Hepatic stellate cell (primary cell): Measurements from ENCODE around the gene FBN1.

ENCODE experiments used
- DNase-seq: peaks from one replicate; pipeline ENCODE4 v3.0.0; 2011; ENCODE audit warnings: low spot score

Gene FBN1

DNA sequence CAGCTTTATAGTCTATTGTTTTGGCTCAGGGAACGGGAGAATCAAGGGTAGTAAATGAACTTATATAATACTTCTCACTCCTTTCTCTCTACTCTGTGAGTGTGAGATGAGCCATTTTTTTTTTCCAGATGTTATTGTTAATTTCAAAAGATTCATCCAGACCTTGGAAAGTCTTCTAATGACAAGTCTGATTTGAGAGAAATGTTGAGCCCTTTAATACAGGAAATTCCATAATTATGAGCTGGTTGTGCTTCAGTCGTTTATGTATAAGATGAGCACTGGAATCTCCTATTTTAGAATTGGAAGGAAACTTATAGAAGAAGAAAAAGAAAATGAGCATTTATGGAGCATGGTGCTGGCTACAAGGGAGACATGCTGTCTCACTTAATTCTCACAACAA, 92.0 kb downstream of the FBN1 start:
- DNase-seq, result no peak

DNA sequence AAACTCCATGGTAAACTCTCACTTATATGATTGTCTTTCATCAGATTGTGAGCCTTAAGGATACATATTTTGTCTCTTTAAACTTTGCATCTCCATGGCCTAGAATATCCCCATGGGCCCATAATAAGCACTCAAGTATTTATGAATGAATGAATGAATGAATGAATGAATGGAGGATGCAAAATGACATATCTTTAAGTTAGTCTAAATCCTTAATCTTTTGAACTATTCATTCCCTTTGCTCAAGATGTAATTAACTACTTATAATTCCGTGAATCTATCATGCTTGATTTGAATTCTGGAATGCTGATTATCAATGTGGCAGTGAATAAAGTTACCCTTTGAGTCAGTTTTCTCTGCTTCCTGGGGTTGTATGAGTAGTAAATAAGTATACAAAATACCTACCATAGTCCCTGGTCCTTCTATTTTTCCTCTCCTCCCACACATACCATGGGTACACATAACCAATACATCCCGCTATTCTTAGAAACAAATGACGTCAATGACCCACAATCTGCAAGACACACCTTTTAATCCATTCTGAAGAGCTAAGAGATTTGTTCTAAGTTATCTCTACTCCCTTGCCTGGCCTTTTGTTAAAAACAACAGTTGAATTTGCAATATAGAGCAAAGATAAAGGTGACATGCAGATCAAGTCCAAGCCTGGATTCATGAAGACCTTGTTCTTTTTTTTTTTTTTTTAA, 94.5 kb downstream of the FBN1 start:
- no peak for DNase-seq

DNA sequence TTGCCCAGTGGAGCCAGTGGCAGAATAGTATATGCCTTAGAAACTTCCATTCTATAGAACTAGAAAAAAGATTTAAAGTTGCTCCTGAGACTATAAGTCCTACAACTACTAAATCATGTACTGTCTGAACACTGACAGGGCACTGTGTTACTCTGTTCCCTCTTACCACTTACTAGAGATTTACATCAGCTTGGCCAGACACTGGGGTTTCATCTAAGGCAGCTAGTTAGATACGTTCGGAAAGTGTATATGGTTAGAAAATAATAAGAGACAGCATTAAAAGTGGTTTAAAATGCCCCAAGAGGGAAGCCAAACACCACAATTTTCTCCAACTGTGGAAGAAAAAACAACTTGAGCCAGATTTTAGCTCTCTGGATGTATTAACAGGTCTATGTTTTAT, 97.1 kb downstream of the FBN1 start:
- DNase-seq, result no peak

DNA sequence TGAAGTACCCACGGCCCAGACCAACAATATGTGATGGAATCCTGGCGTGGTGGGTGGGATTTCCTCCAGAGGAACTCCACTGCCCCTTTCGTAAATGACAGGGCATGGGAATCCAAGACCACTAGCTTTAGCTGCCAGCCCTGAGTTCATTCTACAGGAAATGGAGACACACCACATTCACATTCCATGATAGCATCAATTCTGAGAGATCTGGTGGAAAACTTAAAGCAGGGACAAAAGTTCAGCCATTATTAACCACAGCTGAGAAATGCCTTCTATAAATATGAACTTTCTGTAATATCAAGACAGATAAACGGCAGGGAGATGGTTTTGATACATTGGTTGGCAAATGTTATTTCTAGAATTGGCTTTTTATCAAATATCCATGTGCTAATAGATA, 98.2 kb downstream of the FBN1 start:
- DNase-seq, result peak; percentile 35

DNA sequence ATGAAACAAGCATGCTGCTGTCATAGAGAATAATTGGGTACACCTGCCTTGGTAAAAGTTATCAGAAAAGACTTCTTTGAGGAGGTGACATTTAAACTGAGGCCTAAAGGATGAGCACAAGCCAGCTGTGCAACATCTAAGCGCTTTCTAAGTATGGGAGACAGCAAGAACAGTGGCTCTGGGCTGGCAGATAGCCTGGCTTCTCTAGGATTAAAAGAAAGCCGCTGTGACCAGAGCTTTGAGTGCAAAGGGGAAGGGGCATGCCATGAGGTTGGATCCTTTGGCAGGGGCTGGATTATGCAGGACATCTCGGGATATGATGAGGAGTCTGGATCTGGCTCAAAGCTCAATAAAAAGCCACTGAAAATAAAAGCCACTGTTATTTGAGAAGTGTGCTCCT, 99.2 kb downstream of the FBN1 start:
- no peak for DNase-seq

DNA sequence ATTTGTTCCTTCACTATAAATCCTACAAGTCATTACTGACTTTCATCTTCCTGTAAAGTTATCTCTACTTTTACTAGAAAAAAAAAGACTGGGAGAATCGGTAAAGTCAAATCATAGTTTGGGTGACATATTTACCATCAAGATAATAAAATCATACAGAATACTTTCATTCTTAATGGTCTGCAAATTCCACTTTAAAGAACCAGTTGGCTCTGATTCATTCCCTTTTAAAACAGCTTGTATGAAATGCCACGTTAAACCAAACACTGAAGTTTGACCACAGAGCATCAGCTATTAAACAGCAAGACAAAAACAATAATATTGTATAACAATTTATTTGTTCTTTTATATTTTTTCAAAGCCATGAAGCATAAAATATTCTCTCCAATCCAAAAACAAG, 100.7 kb downstream of the FBN1 start:
- no peak for DNase-seq

DNA sequence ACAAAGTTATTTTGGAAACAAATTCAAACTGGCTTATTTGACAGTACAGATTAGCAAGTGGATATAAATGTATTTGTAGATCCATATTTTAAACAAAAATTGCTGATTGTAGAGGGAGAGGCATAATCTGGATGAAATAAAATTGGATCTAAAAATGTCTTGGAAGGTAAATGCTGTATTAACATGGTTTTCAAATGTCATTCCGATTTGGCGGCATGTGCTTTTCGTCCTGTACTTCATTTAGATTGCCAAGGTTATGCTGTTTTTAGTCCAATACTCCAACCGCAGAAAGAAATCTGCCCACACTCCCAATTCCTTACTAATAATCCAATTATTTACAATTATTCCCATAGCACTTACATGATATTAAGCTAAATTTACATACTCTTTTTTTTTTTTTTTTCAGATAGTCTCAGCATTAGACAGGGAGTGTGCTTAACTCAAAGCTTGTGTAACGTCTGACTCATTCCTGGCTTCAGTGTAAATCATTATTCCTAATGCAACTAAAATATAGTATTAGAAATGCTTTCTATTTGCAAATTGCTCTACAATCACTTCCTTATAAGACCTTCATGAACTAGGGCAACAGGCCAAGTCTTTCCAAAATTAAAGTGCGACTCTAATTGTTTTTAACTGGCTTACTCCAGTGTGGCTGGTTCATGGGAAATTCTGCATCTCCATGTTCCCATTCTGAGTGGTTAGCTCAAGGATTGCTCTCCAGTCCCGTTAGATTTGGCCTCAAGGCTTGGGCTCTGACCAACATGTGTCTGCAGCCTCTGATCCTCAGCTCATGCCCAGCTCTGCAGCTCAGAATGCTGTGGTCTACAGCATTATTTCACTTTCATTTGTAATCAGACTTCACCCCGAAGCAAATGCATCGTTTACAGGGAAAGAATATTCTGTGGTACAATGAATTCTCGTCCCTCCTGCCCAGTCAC, 103.9 kb downstream of the FBN1 start:
- peak; percentile 34 for DNase-seq

DNA sequence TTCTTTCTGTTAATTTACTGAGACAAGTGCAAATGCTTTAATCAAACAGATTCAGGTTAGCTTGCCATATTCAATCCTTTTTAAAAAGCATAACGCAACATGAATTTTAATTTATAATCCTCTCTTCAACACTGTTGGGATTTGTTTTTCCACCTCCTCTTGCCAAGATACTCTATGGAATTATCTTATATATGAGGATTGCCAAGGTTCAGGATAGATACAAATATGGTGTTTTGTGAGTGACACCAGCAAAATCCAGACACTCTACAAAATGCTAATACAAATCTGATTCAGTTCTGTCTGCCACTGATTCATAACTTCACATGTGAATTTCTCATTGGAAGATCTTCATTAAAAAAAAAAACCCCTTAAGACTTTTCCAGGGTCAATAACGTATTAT, 104.8 kb downstream of the FBN1 start:
- DNase-seq, result no peak

DNA sequence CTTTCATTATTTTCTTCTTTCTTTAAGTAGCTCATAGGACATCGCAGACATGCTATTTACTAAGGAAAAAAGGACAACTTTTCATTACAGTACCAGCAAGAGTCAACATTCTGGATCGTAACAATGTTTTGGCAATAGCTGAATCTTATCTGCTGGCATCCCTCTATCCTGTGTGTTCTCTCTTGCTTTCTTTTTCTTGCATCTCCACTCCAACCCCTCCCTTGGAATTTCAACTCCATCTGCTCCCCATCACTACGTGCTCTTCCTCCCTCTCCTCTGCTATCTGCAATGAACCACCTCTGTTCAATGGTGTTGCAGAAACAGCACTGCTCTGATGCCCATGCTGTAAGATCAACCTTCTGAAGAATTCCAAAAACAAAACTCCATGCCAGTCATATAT, 106.6 kb downstream of the FBN1 start:
- DNase-seq, result no peak

DNA sequence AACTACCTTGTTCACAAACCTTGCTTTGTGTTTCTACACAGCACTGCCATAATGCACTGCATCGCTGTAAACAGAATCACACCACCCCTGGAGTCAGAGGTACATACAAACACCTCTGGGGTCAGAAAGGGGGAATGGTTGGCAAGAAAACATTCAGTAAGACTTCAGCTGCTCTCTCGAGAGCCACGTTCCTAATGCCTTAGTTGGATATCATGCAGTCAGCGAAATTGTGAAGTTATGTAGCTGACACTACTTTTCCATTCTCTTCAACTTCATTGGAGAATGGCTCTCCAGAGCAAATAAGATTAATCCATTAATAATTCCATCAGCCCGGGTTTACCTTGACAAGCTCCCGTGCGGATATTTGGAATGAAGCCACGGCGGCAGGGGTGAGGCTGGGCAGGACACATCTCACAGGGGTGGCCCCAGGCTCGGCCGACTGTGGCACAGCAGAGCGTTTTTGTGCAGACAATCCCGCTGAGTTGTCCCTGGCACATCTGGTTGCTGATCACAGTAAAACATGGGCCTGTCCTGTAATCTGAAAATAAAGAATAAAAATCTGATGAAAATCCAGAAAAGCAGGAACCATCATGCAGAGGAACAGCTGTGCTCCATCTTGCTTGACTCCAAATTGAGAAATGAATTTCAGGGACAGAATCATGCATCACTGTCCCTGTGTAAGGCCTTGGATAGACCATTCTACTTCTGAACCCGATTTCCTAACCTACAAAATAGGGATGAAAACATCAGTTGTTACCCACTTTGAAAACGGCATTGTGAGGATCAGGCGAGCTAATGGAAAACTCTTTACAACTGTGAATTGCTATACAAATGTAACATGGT, 108.0 kb downstream of the FBN1 start:
- no peak for DNase-seq

DNA sequence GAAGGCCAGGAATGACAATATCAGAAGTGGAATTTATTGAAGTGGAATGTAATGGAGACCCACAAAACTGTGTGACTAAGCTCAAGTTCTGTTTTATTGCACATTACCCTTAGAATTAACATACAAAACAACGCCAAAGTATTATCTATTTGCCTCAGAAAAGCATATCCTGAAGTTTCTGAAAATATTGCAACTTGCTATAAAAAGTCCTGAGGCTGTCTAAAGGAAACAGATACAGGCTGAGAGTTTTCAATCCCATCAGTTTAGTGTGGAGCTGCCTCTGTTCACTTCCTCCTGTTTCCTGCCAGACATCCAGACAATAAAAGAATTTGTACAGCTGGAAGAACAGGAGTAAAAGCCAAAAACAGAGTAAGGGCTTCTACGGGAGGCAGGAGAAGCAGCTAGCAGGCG, 108.8 kb downstream of the FBN1 start:
- no peak for DNase-seq

DNA sequence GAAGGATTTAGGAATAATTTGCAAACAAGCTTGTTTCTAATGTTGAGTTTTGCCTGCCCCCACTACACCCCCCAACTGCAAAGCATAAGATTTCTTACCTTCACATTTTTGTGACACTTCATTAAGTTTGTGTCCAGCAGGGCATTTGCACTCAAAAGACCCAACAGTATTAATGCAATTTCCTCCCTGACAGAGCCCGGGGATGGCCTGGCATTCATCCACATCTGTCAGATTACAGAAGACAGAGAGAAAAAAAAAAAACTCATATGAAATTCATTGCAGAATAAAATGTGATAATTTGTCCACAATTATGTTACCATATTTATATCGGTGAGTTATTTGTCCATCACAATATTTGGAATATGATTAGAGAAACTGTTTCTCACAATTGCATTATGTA, 111.5 kb downstream of the FBN1 start:
- DNase-seq, result no peak

DNA sequence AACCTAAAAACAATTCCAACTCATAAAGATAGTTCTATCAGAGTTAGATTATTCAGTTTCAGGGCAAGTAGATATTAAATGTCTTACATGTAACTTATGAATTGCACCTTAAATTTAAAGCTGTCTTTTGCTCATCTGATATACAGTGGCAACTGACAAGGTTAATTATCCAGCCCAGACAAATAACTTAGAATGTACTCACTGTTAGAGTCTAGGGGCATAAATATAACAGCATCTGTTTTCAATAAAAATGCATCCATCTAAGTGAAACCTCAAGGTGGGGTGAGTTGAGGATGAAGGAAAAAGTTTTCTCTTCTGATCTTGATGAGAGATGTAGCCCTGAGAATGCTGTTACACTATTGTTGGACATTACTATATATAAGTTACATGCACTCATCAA, 112.6 kb downstream of the FBN1 start:
- DNase-seq, result no peak

DNA sequence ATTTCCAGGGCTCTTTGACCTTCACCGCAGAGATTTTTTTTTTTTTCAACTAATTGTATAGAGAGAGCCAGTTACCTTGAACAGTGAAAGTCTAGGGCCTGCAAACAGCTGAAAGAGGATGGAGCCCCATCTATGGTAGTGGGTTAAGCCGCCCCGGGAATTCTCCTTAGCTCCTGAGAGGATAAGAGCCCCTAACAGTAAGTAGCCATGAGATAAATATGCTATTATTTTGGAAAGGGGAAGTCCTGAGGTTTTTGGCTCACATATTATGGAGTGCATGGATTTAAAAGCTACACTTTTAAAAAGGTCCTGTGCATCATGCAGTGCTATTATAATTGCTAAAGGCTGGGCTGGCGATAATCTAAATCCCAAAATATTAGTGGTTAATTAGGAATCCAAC, 115.0 kb downstream of the FBN1 start:
- DNase-seq, result no peak

DNA sequence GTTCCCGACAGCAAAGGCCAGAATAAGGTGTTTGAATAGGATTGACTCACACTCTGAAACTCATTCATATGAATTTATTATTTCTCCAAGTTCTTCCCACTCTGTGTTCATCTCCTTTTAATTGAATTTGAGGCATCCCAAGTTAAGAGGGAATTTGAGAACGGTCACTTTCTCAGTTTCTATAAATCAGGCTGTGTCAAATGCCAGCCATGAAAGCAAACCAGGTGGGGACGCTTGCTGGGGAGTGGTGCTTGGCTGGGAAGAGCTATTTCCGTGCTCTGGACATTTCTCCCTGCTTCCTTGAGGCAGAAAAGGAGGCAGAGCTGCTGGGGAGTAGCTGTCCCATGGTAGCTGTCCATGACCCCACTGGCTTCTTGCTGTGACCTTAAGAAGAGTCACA, 116.6 kb downstream of the FBN1 start:
- DNase-seq, result no peak

DNA sequence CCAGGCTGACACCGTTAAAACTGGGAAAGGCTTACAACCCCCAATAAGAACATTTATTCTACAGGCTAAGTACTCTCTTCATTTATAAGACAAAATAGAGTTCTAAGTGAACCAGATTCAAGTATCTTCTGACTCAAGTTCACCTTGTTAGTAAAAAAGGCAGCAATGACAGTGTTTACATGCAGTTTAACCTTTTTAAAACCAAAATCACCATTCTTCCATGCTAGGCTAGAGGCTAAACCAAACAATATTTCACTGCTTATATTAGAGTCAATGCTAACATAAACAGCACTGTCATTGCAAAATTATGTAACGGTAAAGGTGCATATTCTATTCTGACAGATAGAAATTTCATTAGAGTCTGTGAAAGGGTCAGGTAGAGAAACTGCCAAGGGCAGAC, 118.0 kb downstream of the FBN1 start:
- no peak for DNase-seq

DNA sequence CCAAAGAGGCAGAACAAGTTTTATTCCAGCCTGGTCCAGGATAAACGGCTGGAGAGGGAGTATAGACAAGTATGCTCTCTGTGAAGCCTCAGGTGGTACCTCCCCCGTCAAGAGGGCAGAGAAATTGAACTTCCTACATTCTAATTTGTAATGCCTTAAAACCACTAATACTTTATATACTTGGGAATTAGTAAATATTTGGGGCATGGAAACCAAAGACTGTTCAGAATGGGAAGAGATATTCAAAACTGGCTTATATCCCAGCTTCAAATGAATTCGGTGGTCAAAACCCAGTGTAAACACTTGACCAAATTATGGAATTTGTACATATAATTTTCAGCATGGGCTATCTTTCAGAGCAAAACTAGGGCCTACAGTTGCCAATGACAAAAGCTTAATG, 122.6 kb downstream of the FBN1 start:
- DNase-seq, result no peak

DNA sequence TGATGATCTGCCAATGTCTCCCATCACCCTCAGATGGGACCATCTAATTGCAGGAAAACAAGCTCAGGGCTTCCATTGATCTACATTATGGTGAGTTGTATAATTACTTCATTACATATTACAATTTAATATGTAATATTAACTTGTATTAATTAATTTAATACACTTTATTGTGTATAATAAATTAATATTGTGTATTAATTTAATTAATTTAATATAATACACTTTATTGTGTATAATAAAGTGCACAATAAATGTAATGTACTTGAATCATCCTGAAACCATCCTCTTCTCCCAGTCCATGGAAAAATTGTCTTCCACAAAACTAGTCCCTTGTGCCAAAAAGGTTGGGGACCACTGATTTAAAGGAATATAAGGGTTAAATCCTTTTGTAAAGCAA, 123.4 kb downstream of the FBN1 start:
- no peak for DNase-seq

DNA sequence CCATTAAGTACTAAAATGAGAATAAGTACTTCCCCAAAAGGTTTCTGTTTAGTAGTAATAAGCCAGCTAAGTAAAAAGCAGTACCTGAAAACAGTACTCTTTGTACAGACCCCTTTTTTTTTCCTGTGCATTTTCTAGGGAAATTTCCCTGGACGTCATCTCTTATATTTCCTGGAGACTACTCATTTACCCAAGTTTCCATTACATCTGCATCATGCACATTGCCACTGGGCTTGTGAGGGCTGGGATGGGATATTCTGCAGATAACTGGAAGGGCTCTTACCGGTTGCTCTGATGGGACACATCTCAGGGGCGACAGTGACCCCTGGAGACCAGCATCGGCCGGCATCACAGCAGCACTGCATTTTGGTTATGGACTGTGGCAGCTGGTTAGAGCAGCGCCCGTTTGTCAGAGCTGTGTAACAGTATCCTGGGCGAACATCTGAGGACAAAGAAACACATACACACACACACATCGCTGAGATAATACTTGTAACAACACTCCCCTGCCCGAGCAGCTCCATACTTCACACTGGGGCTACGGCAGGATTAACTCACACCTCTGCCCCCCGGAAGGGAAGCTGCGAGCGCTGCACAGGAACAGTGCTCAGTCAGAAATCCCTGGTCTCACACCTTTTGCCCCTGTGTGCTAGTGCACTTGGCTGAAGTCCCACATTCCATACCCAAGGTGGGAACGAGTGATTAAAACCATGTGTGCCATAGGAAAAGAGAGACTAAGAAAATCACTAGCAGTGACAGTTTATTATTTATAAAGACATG, 124.9 kb downstream of the FBN1 start:
- no peak for DNase-seq

DNA sequence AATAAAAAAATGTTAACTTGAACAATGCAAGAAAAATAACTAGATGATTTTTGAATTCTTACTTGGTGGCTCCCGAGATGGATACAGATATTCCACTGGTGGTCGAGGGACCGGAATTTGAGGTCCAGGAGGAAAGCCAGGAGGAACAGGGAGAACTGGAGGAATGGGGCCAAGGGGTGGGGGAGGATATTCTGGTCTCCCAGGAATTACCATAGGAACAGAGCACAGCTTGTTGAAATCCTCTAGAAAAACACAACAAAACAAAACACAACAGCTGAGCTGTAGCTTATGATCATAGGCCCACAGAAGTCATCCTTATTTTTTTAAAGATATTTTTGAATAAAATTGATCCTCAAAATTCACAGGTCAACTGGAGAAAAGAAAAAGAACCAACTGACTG, 129.4 kb downstream of the FBN1 start:
- no peak for DNase-seq

DNA sequence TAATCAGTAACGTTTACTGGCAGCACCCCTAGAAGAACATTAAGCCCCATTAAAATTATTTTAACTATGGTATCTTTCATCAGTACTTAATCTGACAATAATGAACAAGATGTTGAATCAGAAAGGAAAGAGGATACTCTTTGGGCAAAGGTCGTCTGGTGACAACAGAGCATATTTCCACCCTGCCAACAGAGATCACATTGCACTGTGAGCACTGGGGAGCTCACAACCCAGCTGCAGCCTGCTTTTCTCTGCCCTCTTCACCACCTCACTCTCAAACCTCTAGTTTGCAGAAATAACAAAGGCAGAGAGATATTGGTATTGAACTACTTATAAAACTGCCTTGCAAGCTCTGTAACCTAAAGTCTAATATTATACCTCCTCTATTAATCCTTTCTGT, 130.0 kb downstream of the FBN1 start:
- no peak for DNase-seq
